ENCODE data around the gene MRAP2. TPM values are rescaled to one million over a fixed set of nuclear protein-coding genes. Genes with fewer than 3 reads are reported as not detected.
A peak's percentile ranks its signal among the peaks of the same experiment; 100 is the strongest.
"Not testable (repeated sequence)": the region's sequence is repeated elsewhere in the genome, so short reads cannot be mapped to it uniquely, and the experiment has no call there.

Gene MRAP2
- total and polyA plus RNA-seq, 4 experiments from 2014 or later, result not detected

GRCh38 chr6:84032000-84032399, 1.6 kb upstream of the MRAP2 start:
- POLR2A ChIA-PET (ENCODE audit: partially characterized antibody); H3K4me3 ChIP-seq (ENCODE audit: low read length in 2 of 2); H3K27ac ChIP-seq (ENCODE audit: low read depth, low read length); H3K27ac Mint-ChIP-seq; H3K4me3 Mint-ChIP-seq; H3K36me3 Mint-ChIP-seq; intact Hi-C loops (cut with micrococcal nuclease); H3K9me3 Mint-ChIP-seq; DNase-seq; H3K9me3 ChIP-seq (ENCODE audit: control insufficient read depth in 1 of 2, low read length in 2 of 2); H3K4me1 Mint-ChIP-seq; H3K36me3 ChIP-seq (ENCODE audit: insufficient read depth, low read length); H3K27me3 ChIP-seq (ENCODE audit: insufficient read depth, low read length); CTCF ChIA-PET (ENCODE audit: partially characterized antibody); H3K4me1 ChIP-seq (ENCODE audit: insufficient read depth, low read length): not testable (repeated sequence)
- H3K27me3 Mint-ChIP-seq, result peaks cover 38 to 49% of the 10 kb centered on the region in 2 donors

DNA sequence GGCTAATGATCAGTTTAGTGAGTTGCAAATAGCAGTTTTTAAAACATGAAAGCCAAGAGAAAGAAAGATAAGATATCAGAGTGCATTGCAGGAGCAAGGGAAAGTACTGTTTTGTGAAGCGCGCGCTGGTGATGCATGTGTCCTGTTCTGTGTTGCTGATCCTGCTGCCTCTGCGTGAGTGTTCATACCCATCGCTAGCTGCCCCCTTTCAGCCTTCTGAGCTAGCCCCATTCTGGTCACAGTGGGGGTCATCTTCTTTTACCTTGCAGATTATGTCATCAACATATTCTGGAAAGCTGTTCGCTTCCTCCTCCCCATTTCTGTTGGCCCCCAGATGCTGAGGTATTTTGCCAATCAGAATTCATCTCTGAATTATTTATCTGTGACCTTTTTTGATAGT, 1.9 kb downstream of the MRAP2 start:
- Histone ChIP-seq H3K9me3 (ENCODE audit: control insufficient read depth in 1 of 2, low read length in 2 of 2) (no peaks in the 10 kb centered on the region), H3K4me1 (ENCODE audit: insufficient read depth, low read length) (no peaks in the 10 kb centered on the region), H3K27ac (ENCODE audit: low read depth, low read length) (no peak overlapping the region), H3K36me3 (ENCODE audit: insufficient read depth, low read length) (no peaks in the 10 kb centered on the region), H3K4me3 (ENCODE audit: low read length in 2 of 2) (no peak overlapping the region), H3K27me3 (ENCODE audit: insufficient read depth, low read length) (peaks cover 4% of the 10 kb centered on the region)
- DNase-seq, result no peak
- Mint-ChIP-seq H3K27ac (no peak overlapping the region), H3K36me3 (no peaks in the 10 kb centered on the region), H3K4me3 (peak overlapping the region in 2 of 8 donors; percentile 29 to 40), H3K27me3 (peaks cover 40 to 44% of the 10 kb centered on the region in 2 donors), H3K4me1 (peaks cover 3 to 9% (median 6%) of the 10 kb centered on the region in 4 donors), H3K9me3 (peaks cover 0 to 13% (median under 1%) of the 10 kb centered on the region in 8 donors)
- ChIA-PET POLR2A (ENCODE audit: partially characterized antibody) (no interaction called here), CTCF (ENCODE audit: partially characterized antibody) (no interaction called here)
- intact Hi-C loops (cut with micrococcal nuclease), result no loop called here

DNA sequence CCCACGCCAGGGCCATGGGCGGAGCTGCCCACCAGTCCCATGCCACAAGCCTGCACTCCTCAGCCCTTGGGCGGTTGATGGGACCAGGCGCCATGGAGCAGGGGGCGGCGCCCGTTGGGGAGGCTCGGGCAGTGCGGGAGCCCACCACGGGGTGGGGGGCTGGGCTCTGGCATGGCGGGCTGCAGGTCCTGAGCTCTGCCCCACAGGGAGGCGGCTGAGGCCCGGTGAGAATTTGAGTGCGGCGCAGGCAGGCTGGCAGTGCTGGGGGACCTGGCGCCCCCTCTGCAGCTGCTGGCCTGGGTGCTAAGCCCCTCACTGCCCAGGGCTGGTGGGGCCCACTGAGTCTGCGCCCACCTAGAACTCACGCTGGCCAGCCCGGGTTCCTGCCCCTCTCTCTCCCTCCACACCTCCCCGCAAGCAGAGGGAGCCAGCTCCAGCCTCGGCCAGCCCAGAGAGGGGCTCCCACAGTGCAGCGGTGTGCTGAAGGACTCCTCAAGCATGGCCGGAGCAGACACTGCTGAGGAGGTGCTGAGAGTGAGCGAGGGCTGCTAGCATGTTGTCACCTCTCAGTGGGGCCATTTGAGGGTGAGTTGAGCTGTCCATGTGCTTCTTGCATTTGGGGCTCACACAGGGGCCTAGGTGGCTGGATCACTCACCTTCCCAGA, 4.0 kb downstream of the MRAP2 start:
- H3K36me3 Mint-ChIP-seq, result no peaks in the 10 kb centered on the region
- POLR2A ChIA-PET (ENCODE audit: partially characterized antibody), result no interaction called here
- H3K9me3 Mint-ChIP-seq, result peaks cover 0 to 13% (median 0%) of the 10 kb centered on the region in 8 donors

DNA sequence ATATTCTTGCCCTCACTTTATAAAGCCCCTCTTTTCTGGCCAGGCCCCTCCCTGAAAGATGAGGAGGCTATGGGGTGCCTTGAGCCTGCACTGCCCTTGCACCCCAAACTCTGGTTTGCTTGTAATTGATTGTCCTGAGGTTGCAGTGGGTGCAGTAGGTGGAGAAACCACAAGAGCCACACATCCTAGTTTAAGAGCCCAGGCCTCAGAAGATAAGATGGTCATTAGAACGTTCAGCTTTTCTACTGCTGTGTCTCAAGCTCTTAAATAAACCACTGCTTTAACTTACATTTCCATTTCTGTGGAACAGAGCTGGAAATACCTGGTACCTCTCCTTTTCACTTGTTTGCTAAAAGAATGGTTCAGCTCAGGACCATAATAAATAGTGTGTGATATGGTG, 9.0 kb downstream of the MRAP2 start:
- Mint-ChIP-seq H3K4me1 (no peaks in the 10 kb centered on the region), H3K27me3 (peaks cover 6 to 10% of the 10 kb centered on the region in 2 donors), H3K27ac (no peak overlapping the region), H3K4me3 (no peak overlapping the region), H3K9me3 (peaks cover 0 to 5% (median 0%) of the 10 kb centered on the region in 8 donors), H3K36me3 (no peaks in the 10 kb centered on the region)
- no peaks in the 10 kb centered on the region for H3K36me3 ChIP-seq (ENCODE audit: insufficient read depth, low read length)
- POLR2A ChIA-PET (ENCODE audit: partially characterized antibody), result no interaction called here
- no peaks in the 10 kb centered on the region for H3K4me1 ChIP-seq (ENCODE audit: insufficient read depth, low read length)
- no peaks in the 10 kb centered on the region for H3K27me3 ChIP-seq (ENCODE audit: insufficient read depth, low read length)
- CTCF ChIA-PET (ENCODE audit: partially characterized antibody), result no interaction called here
- no peak overlapping the region for H3K4me3 ChIP-seq (ENCODE audit: low read length in 2 of 2)
- DNase-seq, result no peak
- H3K27ac ChIP-seq (ENCODE audit: low read depth, low read length), result no peak overlapping the region
- H3K9me3 ChIP-seq (ENCODE audit: control insufficient read depth in 1 of 2, low read length in 2 of 2), result no peaks in the 10 kb centered on the region
- intact Hi-C loops (cut with micrococcal nuclease), result no loop called here

More for the DNA sequence above, 4.0 kb downstream of the MRAP2 start:
- no peak overlapping the region for H3K27ac ChIP-seq (ENCODE audit: low read depth, low read length)
- no peaks in the 10 kb centered on the region for H3K9me3 ChIP-seq (ENCODE audit: control insufficient read depth in 1 of 2, low read length in 2 of 2)
- Mint-ChIP-seq H3K27me3 (peaks cover 30% of the 10 kb centered on the region in 2 donors), H3K4me1 (peaks cover 3 to 7% (median 5%) of the 10 kb centered on the region in 4 donors), H3K27ac (no peak overlapping the region), H3K4me3 (no peak overlapping the region)
- H3K4me3 ChIP-seq (ENCODE audit: low read length in 2 of 2), result no peak overlapping the region
- DNase-seq, result no peak
- no peaks in the 10 kb centered on the region for H3K36me3 ChIP-seq (ENCODE audit: insufficient read depth, low read length)
- peaks cover 4% of the 10 kb centered on the region for H3K27me3 ChIP-seq (ENCODE audit: insufficient read depth, low read length)
- CTCF ChIA-PET (ENCODE audit: partially characterized antibody), result no interaction called here
- intact Hi-C loops (cut with micrococcal nuclease), result no loop called here
- H3K4me1 ChIP-seq (ENCODE audit: insufficient read depth, low read length), result no peaks in the 10 kb centered on the region

DNA sequence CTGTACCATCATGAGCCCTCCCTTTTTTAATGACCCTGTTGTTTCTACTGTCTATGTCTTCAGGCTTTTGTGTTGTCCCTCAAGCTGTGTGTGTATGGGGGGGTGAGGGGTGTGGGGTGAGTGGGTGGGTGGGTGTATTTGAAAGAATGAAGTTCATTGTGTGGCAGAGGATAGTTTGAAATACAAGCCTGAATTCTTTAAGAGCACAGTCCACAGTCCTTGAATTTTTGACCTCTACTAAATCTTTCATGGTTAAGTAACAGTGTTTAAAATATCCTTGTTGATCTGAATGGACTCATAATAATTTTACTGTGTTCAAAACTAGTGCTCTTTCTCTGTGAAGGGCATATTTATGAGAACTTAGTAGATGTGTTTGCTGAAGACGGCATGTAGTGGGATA, 10.0 kb downstream of the MRAP2 start:
- no peaks in the 10 kb centered on the region for H3K36me3 ChIP-seq (ENCODE audit: insufficient read depth, low read length)
- ChIA-PET CTCF (ENCODE audit: partially characterized antibody) (no interaction called here), POLR2A (ENCODE audit: partially characterized antibody) (no interaction called here)
- intact Hi-C loops (cut with micrococcal nuclease), result no loop called here
- no peaks in the 10 kb centered on the region for H3K27me3 ChIP-seq (ENCODE audit: insufficient read depth, low read length)
- peaks cover 0 to 4% (median 0%) of the 10 kb centered on the region in 8 donors for H3K9me3 Mint-ChIP-seq
- H3K27me3 Mint-ChIP-seq, result peaks cover 6 to 10% of the 10 kb centered on the region in 2 donors
- no peaks in the 10 kb centered on the region for H3K4me1 Mint-ChIP-seq
- H3K27ac Mint-ChIP-seq, result no peak overlapping the region
- H3K9me3 ChIP-seq (ENCODE audit: control insufficient read depth in 1 of 2, low read length in 2 of 2), result no peaks in the 10 kb centered on the region
- no peak for DNase-seq
- no peaks in the 10 kb centered on the region for H3K36me3 Mint-ChIP-seq
- H3K4me3 ChIP-seq (ENCODE audit: low read length in 2 of 2), result no peak overlapping the region
- H3K4me1 ChIP-seq (ENCODE audit: insufficient read depth, low read length), result no peaks in the 10 kb centered on the region
- no peak overlapping the region for H3K4me3 Mint-ChIP-seq
- H3K27ac ChIP-seq (ENCODE audit: low read depth, low read length), result no peak overlapping the region

- H3K27me3 Mint-ChIP-seq, result peaks cover 6 to 10% of the 10 kb centered on the region in 2 donors
- no peak for DNase-seq
- intact Hi-C loops (cut with micrococcal nuclease), result no loop called here
- CTCF ChIA-PET (ENCODE audit: partially characterized antibody), result no interaction called here
- no peaks in the 10 kb centered on the region for H3K4me1 ChIP-seq (ENCODE audit: insufficient read depth, low read length)
- H3K36me3 ChIP-seq (ENCODE audit: insufficient read depth, low read length), result no peaks in the 10 kb centered on the region
- H3K27ac ChIP-seq (ENCODE audit: low read depth, low read length), result no peak overlapping the region
- H3K36me3 Mint-ChIP-seq, result no peaks in the 10 kb centered on the region
- no peaks in the 10 kb centered on the region for H3K9me3 Mint-ChIP-seq
- H3K4me3 ChIP-seq (ENCODE audit: low read length in 2 of 2), result no peak overlapping the region
- H3K9me3 ChIP-seq (ENCODE audit: control insufficient read depth in 1 of 2, low read length in 2 of 2), result no peaks in the 10 kb centered on the region
- POLR2A ChIA-PET (ENCODE audit: partially characterized antibody), result no interaction called here
- no peaks in the 10 kb centered on the region for H3K27me3 ChIP-seq (ENCODE audit: insufficient read depth, low read length)
- no peaks in the 10 kb centered on the region for H3K4me1 Mint-ChIP-seq
- H3K27ac Mint-ChIP-seq, result no peak overlapping the region
- no peak overlapping the region for H3K4me3 Mint-ChIP-seq
Observed at GRCh38 chr6:84046755-84047154, 13.2 kb downstream of the MRAP2 start.

- Mint-ChIP-seq H3K9me3 (no peaks in the 10 kb centered on the region), H3K27ac (no peak overlapping the region), H3K36me3 (no peaks in the 10 kb centered on the region), H3K27me3 (peaks cover 7 to 15% of the 10 kb centered on the region in 2 donors), H3K4me3 (no peak overlapping the region), H3K4me1 (no peaks in the 10 kb centered on the region)
- Histone ChIP-seq H3K36me3 (ENCODE audit: insufficient read depth, low read length) (no peaks in the 10 kb centered on the region), H3K9me3 (ENCODE audit: control insufficient read depth in 1 of 2, low read length in 2 of 2) (no peaks in the 10 kb centered on the region), H3K4me3 (ENCODE audit: low read length in 2 of 2) (no peak overlapping the region), H3K4me1 (ENCODE audit: insufficient read depth, low read length) (no peaks in the 10 kb centered on the region), H3K27me3 (ENCODE audit: insufficient read depth, low read length) (no peaks in the 10 kb centered on the region), H3K27ac (ENCODE audit: low read depth, low read length) (no peak overlapping the region)
- ChIA-PET POLR2A (ENCODE audit: partially characterized antibody) (no interaction called here), CTCF (ENCODE audit: partially characterized antibody) (no interaction called here)
- no peak for DNase-seq
- intact Hi-C loops (cut with micrococcal nuclease), result no loop called here
Observed at GRCh38 chr6:84048588-84048987, 15.0 kb downstream of the MRAP2 start.

- POLR2A ChIA-PET (ENCODE audit: partially characterized antibody), result no interaction called here
- H3K27me3 ChIP-seq (ENCODE audit: insufficient read depth, low read length), result no peaks in the 10 kb centered on the region
- H3K4me1 ChIP-seq (ENCODE audit: insufficient read depth, low read length), result no peaks in the 10 kb centered on the region
- Mint-ChIP-seq H3K4me1 (no peaks in the 10 kb centered on the region), H3K9me3 (no peaks in the 10 kb centered on the region), H3K36me3 (no peaks in the 10 kb centered on the region), H3K4me3 (no peak overlapping the region), H3K27ac (no peak overlapping the region), H3K27me3 (peaks cover 6 to 13% of the 10 kb centered on the region in 2 donors)
- intact Hi-C loops (cut with micrococcal nuclease), result no loop called here
- DNase-seq, result no peak
- CTCF ChIA-PET (ENCODE audit: partially characterized antibody), result no interaction called here
- no peak overlapping the region for H3K27ac ChIP-seq (ENCODE audit: low read depth, low read length)
- H3K9me3 ChIP-seq (ENCODE audit: control insufficient read depth in 1 of 2, low read length in 2 of 2), result no peaks in the 10 kb centered on the region
- no peaks in the 10 kb centered on the region for H3K36me3 ChIP-seq (ENCODE audit: insufficient read depth, low read length)
- no peak overlapping the region for H3K4me3 ChIP-seq (ENCODE audit: low read length in 2 of 2)
Observed at GRCh38 chr6:84050408-84050807, 16.8 kb downstream of the MRAP2 start.

Measured in CD4-positive, alpha-beta memory T cell (primary cell).